Measurements from ENCODE around the gene PTPRT. TPM values are rescaled to one million over a fixed set of nuclear protein-coding genes. Genes with fewer than 3 reads are reported as not detected.

The PTPRT gene
- total RNA-seq, 1 experiment from 2014 or later, result not detected

- Histone ChIP-seq H4K20me1 (ENCODE audit: low read length) (no peaks in the 10 kb centered on the region), H3K9ac (ENCODE audit: low read length) (no peak overlapping the region), H2AFZ (ENCODE audit: low read length) (no peak overlapping the region), H3K79me2 (ENCODE audit: low read length) (no peaks in the 10 kb centered on the region), H3K4me3 (ENCODE audit: low read length) (no peak overlapping the region), H3K4me1 (ENCODE audit: insufficient read depth, low read length) (no peaks in the 10 kb centered on the region), H3K9me3 (ENCODE audit: low read length) (no peaks in the 10 kb centered on the region), H3K27ac (ENCODE audit: low read length) (no peak overlapping the region), H3F3A (ENCODE audit: low read length, unreplicated experiment) (no peaks in the 10 kb centered on the region), H3K9me2 (replicated peaks; ENCODE audit: low read length) (no peaks in the 10 kb centered on the region), H3K27me3 (ENCODE audit: low read length) (peaks cover 30% of the 10 kb centered on the region), H3K4me2 (ENCODE audit: low read length) (no peak overlapping the region), H3K36me3 (ENCODE audit: low read depth, low read length) (no peaks in the 10 kb centered on the region)
- TF ChIP-seq CTCF (conservative IDR thresholded peaks at IDR 0.05; ENCODE audit: low read depth, low read length), result no peak; the same call in 1 of the 2 replicates
- no peak for TF ChIP-seq EZH2 (IDR thresholded peaks at IDR 0.05; ENCODE audit: low read length, unreplicated experiment)
- no peak for TF ChIP-seq EZH2phosphoT487 (IDR thresholded peaks at IDR 0.05; ENCODE audit: borderline replicate concordance, low read length)
- ChIA-PET POLR2A (ENCODE audit: unreplicated experiment) (no interaction called here), CTCF (no interaction called here)
- ATAC-seq, result no peak
- no peak for DNase-seq
- no TSS peak for BruUV-seq (replicated peaks)
- intact Hi-C loops (cut with micrococcal nuclease), result no loop called here
These were observed 16.0 kb upstream of the PTPRT start for GRCh38 chr20:43205699-43206098.

- no TSS peak for BruUV-seq (replicated peaks)
- Histone ChIP-seq H3F3A (ENCODE audit: low read length, unreplicated experiment) (no peaks in the 10 kb centered on the region), H3K4me3 (ENCODE audit: low read length) (no peak overlapping the region), H2AFZ (ENCODE audit: low read length) (no peak overlapping the region), H3K79me2 (ENCODE audit: low read length) (no peaks in the 10 kb centered on the region), H3K9ac (ENCODE audit: low read length) (no peak overlapping the region), H3K36me3 (ENCODE audit: low read depth, low read length) (no peaks in the 10 kb centered on the region), H3K27ac (ENCODE audit: low read length) (no peak overlapping the region), H3K4me2 (ENCODE audit: low read length) (no peak overlapping the region), H3K27me3 (ENCODE audit: low read length) (peaks cover 50% of the 10 kb centered on the region), H4K20me1 (ENCODE audit: low read length) (no peaks in the 10 kb centered on the region), H3K9me3 (ENCODE audit: low read length) (no peaks in the 10 kb centered on the region), H3K4me1 (ENCODE audit: insufficient read depth, low read length) (no peaks in the 10 kb centered on the region), H3K9me2 (replicated peaks; ENCODE audit: low read length) (no peaks in the 10 kb centered on the region)
- TF ChIP-seq CTCF (conservative IDR thresholded peaks at IDR 0.05; ENCODE audit: low read depth, low read length), result no peak
- no peak for TF ChIP-seq EZH2 (IDR thresholded peaks at IDR 0.05; ENCODE audit: low read length, unreplicated experiment)
- TF ChIP-seq EZH2phosphoT487 (IDR thresholded peaks at IDR 0.05; ENCODE audit: borderline replicate concordance, low read length), result no peak
- CTCF ChIA-PET, result no interaction called here
- intact Hi-C loops (cut with micrococcal nuclease), result no loop called here
- ATAC-seq, result no peak
- DNase-seq, result no peak
- POLR2A ChIA-PET (ENCODE audit: unreplicated experiment), result no interaction called here
These were observed 12.4 kb upstream of the PTPRT start for GRCh38 chr20:43202100-43202499.

GRCh38 chr20:43198607-43199006 lies 8.9 kb upstream of the PTPRT start:
- Histone ChIP-seq H3K9me2 (replicated peaks; ENCODE audit: low read length) (no peaks in the 10 kb centered on the region), H4K20me1 (ENCODE audit: low read length) (no peaks in the 10 kb centered on the region), H3K79me2 (ENCODE audit: low read length) (no peaks in the 10 kb centered on the region), H2AFZ (ENCODE audit: low read length) (no peak overlapping the region), H3K9me3 (ENCODE audit: low read length) (no peaks in the 10 kb centered on the region), H3F3A (ENCODE audit: low read length, unreplicated experiment) (no peaks in the 10 kb centered on the region), H3K9ac (ENCODE audit: low read length) (no peak overlapping the region), H3K27me3 (ENCODE audit: low read length) (peaks cover 72% of the 10 kb centered on the region), H3K27ac (ENCODE audit: low read length) (no peak overlapping the region), H3K36me3 (ENCODE audit: low read depth, low read length) (no peaks in the 10 kb centered on the region), H3K4me2 (ENCODE audit: low read length) (no peak overlapping the region), H3K4me3 (ENCODE audit: low read length) (no peak overlapping the region), H3K4me1 (ENCODE audit: insufficient read depth, low read length) (no peaks in the 10 kb centered on the region)
- DNase-seq, result no peak
- no peak for ATAC-seq
- no peak for TF ChIP-seq EZH2 (IDR thresholded peaks at IDR 0.05; ENCODE audit: low read length, unreplicated experiment)
- ChIA-PET POLR2A (ENCODE audit: unreplicated experiment) (no interaction called here), CTCF (no interaction called here)
- BruUV-seq (replicated peaks), result no TSS peak
- intact Hi-C loops (cut with micrococcal nuclease), result no loop called here

Data from PC-3 (cell line).